ENCODE measurements around the gene PLD5. TPM values are rescaled to one million over a fixed set of nuclear protein-coding genes. Genes with fewer than 3 reads are reported as not detected.
"Not testable (repeated sequence)": the region's sequence is repeated elsewhere in the genome, so short reads cannot be mapped to it uniquely, and the experiment has no call there.

The PLD5 gene
- total RNA-seq, 1 donor from 2014 or later = 0.27 TPM

DNA sequence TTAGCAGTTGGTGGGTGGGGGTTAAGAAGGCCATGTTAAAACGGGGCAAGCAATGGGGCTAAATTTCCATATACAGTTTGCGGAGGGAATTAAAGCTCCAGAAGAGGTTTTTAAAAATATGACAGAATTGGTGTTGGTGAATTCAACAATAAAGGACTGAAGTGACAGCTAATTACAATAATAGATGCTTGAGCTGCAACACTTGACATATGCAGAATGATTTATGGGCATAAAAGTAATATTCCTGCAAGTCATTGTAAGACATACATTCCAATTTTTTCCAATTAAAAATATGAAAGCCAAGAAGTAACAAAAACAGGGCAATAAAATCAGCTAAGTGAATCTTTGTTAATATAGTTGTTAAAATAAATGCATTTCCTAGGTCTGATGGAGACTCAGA, 323.4 kb downstream of the PLD5 start:
- DNase-seq (ENCODE audit: low spot score) = no peak
- intact Hi-C loops (cut with DNase I) = no loop called here
- no peak for ATAC-seq

- DNase-seq (ENCODE audit: low spot score) = no peak
- intact Hi-C loops (cut with DNase I) = no loop called here
Measured at GRCh38 chr1:242199776-242200458, 324.6 kb downstream of the PLD5 start.

DNA sequence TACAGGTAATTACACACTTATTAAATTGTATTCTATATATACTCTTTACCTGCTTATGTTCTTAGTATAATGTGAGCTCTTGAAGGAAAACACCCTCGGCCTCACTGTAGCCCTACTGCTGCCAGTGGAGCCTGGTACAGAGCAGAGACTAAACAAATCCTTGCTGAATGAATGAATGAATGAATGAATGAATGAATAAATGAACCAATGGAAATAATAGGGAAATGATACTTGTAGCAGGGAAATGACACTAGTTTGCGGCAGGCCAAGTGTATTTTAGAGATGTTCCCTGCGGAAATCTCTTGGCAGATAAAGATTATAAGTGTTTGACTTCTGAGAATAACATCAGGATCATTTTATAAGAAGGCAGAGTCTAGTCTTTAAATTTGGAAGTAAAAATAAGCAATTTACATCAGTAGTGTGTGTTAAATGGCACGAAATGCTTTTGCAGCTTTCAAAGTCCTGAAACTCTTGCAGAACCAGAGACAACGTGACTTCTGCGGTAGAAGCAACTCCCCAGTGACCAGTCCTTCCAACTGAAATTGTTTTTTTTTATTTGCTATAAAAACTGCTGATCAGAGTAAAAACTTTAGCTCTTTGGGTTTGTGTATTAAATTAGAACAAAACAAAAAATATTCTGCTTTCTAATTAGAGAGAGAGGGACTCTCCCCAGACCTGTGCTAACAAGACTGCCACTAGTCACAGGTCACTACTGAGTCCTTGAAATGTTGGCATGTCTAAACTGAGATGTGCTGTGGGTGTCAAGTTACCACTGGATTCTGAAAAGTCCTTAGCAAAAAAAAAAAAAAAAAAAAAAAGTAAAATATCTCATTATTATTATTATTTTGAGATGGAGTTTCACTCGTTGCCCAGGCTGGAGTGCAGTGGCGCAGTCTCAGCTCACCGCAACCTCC, 326.3 kb downstream of the PLD5 start:
- ATAC-seq (no peak), DNase-seq (ENCODE audit: low spot score) (no peak)
- intact Hi-C loops (cut with DNase I) = no loop called here

More at GRCh38 chr1:242199776-242200458, 324.6 kb downstream of the PLD5 start:
- ATAC-seq = no peak

GRCh38 chr1:242196914-242197313, 327.6 kb downstream of the PLD5 start:
- DNase-seq (ENCODE audit: low spot score) (no peak), ATAC-seq (no peak)
- intact Hi-C loops (cut with DNase I) = no loop called here

DNA sequence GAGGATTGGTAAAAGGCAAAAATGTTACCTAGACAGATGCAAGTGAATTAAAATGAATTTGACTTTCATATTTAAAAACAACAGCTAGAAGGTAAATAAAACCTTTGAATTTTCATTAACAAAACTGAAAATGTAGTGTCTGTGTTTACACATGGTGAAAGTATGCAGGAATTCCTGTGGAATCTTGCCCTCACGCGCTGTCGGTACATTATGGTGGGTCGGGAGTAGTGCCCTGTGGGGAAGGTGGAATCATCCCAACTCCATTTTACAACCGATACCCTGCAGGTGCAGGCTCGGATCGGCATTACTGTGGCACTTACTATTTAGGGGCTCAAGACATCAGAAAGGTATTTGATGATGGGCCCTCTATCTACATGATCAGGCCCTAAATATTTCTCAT, 328.4 kb downstream of the PLD5 start:
- ATAC-seq = no peak
- DNase-seq (ENCODE audit: low spot score) = no peak
- intact Hi-C loops (cut with DNase I) = no loop called here

GRCh38 chr1:242189591-242189990, 334.9 kb downstream of the PLD5 start:
- no peak for DNase-seq (ENCODE audit: low spot score)
- no peak for ATAC-seq
- intact Hi-C loops (cut with DNase I) = no loop called here

DNA sequence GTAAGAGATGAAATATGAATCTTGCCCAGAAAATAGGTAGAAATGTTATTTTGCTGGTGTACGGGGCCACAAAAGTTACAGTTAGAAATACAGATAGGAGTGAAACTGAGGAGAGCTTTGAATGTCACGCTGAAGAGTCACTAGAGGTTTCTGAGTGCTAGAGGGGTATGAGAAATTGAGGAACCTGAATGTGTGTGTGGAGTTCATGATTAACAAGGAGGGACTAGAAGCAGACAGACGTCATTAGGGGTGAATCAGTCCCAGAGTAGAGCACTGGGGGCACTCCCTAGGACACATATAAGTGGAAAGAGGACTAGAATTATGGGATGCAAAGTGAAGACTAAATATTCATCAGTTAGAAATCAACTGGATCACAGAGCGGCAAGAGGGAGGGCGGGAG, 336.7 kb downstream of the PLD5 start:
- no peak for DNase-seq (ENCODE audit: low spot score)
- ATAC-seq = no peak
- intact Hi-C loops (cut with DNase I) = no loop called here

DNA sequence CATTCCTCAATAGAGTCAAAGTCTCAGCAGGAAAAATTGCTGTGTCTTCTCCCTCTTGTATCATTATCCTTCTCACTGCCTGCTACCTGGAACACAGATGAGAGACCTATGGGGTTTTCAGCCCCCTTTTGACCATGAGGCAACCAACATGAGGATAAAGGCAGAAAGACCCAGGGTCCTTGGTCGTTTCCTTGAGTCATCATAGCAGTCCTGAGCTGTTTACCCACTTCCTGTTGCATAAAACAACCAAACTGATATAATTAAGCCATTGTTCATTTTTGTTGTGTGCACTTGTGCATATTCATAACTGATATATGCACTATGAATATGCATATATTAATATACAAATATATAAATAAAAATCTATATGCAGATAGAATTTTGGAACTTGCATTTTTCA, 337.3 kb downstream of the PLD5 start:
- ATAC-seq (no peak), DNase-seq (ENCODE audit: low spot score) (no peak)
- intact Hi-C loops (cut with DNase I) = no loop called here

DNA sequence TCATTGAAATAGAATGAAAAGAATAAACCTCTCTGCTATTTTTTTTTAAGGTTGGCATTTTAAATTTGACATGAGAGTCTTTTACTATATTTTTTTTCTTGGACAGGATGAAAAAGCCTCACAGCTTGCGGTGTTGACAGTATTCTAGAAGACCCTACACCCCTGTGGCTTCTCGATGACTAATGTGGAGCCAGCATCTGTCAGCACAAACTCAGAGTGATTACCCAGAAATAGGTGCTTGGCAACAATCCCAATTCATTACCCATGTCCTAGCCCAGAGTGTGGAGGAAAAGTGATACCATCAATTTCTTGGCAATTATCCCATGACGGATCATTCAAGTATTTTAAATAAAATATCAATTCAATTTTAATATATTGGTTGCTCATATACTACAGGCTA, 338.8 kb downstream of the PLD5 start:
- DNase-seq (ENCODE audit: low spot score) (no peak), ATAC-seq (no peak)
- intact Hi-C loops (cut with DNase I) = no loop called here

GRCh38 chr1:242184955-242185354, 339.5 kb downstream of the PLD5 start:
- DNase-seq (ENCODE audit: low spot score) (no peak), ATAC-seq (no peak)
- intact Hi-C loops (cut with DNase I) = no loop called here

DNA sequence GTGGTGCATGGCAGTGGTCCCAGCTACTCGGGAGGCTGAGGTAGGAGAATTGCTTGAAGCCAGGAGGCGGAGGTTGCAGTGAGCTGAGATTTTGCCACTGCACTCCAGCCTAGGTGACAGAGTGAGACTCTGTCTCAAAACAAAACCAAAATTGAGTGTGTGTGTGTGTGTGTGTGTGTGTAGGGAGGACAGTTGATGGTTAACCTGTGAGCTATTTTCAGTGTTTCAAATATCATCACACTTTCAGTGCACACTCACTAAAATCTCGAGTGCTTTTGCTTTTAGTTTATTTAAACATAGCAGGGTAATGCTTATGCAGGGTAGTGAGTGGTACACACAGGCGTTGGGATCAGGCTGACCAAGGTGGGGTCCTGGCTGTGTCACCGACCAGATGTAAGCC, 344.7 kb downstream of the PLD5 start:
- ATAC-seq; intact Hi-C loops (cut with DNase I); DNase-seq (ENCODE audit: low spot score): not testable (repeated sequence)

DNA sequence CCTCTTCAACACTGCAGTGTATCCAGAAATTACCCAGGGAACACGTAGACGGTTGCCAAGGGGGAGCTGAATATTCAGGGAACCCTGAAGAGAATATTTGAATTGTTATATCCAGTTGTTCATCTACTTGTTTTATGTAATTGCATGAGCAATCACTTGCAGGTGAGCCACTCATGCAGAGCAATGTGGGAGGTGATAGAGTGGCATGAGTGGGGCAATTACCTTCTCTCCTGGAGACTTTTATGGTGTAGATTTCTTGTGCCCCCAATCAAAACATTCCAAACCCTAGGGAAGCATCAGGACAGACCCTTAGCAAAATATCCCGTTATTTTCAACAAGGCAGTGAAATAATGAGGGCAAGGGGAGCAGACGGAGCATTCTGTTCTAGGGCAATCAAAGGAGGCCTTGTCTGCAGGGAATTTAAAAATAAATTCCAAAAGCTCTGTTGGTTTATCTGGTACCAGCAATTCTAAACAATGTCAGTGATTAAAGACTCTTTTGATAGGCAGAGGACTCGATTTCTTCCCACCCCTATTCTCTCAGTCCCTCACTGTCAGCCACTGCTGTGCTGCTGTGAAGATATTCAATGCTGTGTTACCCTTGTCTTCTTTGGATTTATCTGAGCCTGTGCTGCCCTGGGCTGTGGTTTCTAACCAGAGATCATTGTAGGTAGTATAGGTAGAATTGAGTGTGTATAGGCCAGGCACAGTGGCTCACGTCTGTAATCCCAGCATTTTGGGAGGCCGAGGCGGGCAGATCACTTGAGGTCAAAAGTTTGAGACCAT, 345.4 kb downstream of the PLD5 start:
- intact Hi-C loops (cut with DNase I) = no loop called here
- DNase-seq (ENCODE audit: low spot score) = no peak
- no peak for ATAC-seq

DNA sequence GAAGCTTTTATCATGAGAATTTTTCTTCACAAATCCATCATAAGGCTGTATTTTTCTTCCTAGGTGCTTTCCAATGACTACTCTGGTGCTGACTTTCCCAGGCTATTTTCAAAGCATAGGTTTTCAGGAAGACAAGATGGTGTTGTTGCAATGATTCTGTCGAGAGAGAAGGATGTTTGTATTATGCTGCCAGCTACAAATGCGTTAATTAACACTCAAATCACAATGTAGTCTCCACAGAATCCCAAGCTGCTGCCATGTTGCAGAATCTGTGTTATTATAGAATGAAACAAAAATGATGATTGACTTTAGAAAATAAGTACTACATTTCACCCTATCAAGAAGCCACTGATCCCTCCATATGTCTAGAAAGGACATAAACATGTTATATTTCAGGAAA, 346.1 kb downstream of the PLD5 start:
- ATAC-seq (no peak), DNase-seq (ENCODE audit: low spot score) (no peak)
- intact Hi-C loops (cut with DNase I) = no loop called here

- intact Hi-C loops (cut with DNase I) = no loop called here
- DNase-seq (ENCODE audit: low spot score) (no peak), ATAC-seq (no peak)
Measured at GRCh38 chr1:242162140-242162539, 362.4 kb downstream of the PLD5 start.

DNA sequence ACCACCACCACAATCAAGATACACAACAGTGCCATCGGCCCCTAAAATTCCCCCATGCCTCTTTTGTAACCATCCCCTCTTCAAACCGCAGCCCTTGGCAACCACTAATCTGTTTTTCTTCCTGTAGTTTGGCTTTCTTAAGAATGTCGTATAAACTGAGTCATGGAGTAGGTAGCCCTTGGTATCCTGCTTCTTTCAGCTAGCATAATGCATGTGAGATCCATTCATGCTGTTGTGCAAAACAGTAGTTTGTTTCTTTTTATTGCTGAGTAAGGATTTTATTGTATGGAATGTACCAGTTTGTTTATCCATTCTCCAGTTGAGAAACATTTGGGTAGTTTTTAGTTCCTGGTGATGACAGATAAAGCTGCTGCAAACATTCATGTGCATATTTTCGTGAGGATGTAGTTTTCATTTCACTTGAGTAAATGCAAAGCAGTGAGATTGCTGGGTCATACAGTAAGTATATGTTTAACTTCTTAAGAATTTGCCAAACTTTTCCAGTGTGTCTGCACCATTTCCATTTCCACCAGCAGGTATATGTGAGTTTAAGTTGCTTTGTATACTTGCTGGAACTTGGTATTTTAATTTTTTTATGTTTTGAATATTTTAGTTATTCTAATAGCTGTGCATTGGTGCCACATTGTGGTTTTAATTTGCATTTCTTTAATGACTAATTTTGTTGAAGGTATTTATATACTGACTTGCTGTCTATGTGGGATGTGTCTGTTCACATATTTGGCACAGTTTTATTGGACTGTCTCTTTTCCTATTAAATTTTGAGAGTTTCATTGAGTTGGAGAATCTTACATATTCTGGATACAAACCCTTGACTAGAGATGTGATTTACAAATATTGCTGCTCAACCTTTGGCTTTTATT, 377.2 kb downstream of the PLD5 start:
- DNase-seq (ENCODE audit: low spot score) = no peak
- intact Hi-C loops (cut with DNase I) = no loop called here
- ATAC-seq = no peak

GRCh38 chr1:242146652-242147051, 377.8 kb downstream of the PLD5 start:
- intact Hi-C loops (cut with DNase I) = no loop called here
- ATAC-seq (no peak), DNase-seq (ENCODE audit: low spot score) (no peak)

DNA sequence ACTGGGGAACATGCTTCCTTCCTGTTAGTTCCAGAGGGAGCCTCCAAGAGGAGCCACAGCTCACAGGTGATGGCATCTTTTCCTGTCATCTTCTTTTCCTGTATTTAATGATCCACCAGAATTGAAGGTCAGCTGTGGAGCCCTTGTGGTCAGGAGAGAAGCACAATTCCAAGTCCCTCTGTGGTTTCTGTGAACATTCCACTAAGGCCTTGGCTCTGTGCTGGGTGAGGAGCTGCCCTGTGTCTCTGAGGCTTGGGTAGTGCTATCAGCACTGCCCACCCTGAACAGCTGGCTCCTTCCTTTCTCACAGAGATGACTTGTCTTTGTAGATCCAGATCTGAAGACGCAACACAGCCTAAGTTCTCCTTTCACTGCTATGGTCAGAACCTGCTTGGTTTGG, 383.7 kb downstream of the PLD5 start:
- DNase-seq (ENCODE audit: low spot score) (no peak), ATAC-seq (no peak)
- intact Hi-C loops (cut with DNase I) = no loop called here

- intact Hi-C loops (cut with DNase I) = no loop called here
- ATAC-seq = no peak
- DNase-seq (ENCODE audit: low spot score) = no peak
Measured at GRCh38 chr1:242139986-242140385, 384.5 kb downstream of the PLD5 start.

DNA sequence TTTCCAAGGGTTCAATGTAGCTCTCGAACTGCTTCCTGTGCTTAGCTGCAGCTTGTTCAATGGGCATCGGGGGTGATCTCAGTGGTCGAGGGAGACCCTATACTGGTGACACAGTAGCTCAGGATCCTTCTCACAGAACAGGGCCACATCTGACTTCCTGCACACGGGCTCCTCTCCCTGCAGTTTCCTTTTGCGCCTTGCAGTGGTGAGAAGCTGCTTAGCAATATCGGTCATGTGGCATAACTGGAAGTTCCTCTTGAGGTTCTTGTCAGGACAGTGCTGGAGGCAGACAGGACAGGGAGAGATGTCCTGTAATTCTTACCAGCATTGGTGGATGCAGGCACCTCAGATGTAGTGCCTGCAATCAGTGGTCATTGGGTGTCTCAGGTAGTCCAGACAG, 385.1 kb downstream of the PLD5 start:
- intact Hi-C loops (cut with DNase I) = no loop called here
- DNase-seq (ENCODE audit: low spot score) (no peak), ATAC-seq (no peak)
